ENCODE results near the gene SMOC2.

Gene SMOC2

DNA sequence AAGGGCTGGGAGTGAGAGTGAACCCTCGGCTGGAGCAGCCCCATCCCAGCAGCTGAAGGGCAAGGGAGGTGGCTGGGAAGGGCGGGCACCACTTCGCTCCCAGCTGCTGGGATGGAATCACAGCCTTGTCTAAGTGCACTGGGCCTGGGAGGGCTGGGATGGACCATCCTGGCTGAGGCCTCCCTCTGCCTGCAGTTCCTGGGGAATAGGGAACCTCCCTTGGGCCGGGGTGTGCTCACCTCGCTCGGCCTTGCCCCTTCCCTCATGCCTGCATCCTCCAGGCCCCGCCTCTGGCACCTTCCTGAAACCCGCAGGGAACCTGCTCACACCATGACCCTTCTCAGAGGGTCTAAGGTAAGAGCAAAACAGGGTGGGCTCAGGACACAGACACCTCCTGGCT, 53.7 kb downstream of the SMOC2 start:
- DNase-seq, result no peak

- DNase-seq, result no peak
These were observed 54.1 kb downstream of the SMOC2 start for GRCh38 chr6:168495133-168495532.

- DNase-seq, result no peak
These were observed 54.7 kb downstream of the SMOC2 start for GRCh38 chr6:168495636-168496035.

DNA sequence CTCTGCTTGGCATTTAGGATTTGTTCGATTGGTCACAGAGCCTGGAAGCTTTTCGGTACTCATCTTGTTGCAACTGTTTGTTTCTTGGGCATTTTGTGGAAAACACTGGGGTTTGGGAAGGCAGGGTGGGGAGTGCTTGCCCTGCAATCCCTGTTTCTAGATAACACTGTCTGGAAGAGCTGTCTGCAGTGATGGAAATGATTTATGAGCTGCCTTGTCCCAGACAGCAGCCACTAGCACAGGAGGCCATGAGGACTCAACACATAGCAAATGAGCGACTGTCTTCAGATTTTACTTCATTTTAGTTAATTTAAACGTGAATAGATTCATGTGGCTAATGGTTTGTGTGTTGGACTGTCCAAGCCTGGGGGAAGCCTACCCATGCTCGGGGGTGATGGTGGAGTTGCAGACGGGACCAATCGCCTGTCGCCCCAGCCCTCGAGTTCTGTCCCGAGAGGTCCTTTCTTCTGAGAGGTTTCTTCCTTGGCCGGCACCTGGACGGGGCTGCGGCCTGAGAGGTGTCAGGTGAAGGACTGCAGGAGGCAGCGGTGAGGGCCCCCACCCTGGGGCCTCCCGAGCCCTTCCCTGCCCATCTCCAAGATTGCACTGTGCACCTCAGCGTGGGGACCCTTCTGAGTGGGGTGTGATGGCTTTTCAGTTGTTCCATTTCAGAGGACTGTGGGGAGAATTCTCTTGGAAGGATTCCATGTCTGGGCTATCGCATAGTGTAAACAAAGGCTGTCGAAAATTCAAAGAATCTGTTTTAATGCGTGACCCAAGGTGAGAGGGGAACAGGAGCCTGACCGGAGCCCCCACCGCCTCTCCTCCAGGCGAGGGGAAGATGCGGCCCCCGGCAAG, 55.4 kb downstream of the SMOC2 start:
- no peak for DNase-seq

- DNase-seq, result no peak
These were observed 56.0 kb downstream of the SMOC2 start for GRCh38 chr6:168496997-168497331.

DNA sequence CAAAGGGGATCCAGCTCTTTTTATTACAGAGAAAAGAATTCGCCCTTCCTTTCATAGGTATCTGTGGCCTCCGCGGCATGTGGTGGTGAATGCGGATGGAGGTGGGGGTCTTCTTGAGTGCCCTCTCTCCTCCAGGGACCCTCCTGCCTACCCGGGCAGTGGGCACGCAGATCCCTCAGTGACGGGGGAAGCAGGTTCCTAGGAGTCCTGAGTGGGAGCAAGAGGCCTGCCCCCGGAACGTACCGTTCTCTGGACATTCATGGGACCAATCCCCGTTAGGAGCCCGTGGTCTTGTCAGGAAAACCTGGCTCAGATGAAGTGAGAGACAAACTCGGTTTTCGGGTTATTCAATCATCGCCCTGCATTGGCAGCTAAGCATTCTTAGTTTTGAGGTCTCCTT, 56.4 kb downstream of the SMOC2 start:
- no peak for DNase-seq

GRCh38 chr6:168498161-168498843, 57.3 kb downstream of the SMOC2 start:
- DNase-seq, result no peak

- DNase-seq, result no peak
These were observed 58.2 kb downstream of the SMOC2 start for GRCh38 chr6:168499045-168499650.

DNA sequence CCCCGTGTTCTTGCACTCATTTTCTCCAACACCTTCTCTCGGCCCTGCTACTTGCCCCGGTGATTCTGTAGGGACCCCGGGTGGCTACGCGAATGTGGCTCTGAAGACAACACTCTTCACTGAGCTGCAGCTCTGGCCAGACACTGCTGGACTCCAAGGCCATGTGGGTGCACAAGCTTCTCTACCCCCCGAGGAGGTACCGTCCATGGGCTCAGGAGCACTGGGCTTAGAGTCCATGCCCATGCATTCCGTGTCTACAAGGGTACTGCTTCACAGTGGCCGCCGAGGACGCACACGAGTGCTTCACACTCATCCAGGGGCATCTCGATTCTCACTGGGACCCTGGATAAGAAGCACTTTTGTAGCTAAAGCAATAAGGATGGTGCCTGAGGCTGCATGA, 59.5 kb downstream of the SMOC2 start:
- no peak for DNase-seq

- DNase-seq, result no peak
These were observed 60.6 kb downstream of the SMOC2 start for GRCh38 chr6:168501561-168501960.

DNA sequence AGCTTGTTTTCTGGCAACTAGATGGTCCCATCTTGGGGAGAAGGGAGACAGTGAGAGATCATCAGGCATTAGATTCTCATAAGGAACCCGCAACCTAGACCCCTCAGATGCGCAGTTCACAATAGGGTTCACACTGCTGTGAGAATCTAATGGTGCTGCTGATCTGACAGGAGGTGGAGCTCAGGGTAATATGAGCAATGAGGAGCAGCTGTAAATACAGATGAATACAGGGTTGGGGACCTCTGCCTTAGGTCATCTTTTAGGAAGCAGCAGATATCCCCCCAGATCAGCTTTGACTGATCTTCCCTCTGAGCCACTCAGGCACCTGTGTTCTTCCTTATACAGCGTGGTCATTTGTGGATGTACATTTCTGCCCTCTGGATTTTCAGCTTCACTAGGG, 63.4 kb downstream of the SMOC2 start:
- DNase-seq, result no peak

- DNase-seq, result no peak
These were observed 65.5 kb downstream of the SMOC2 start for GRCh38 chr6:168506460-168506859.

DNA sequence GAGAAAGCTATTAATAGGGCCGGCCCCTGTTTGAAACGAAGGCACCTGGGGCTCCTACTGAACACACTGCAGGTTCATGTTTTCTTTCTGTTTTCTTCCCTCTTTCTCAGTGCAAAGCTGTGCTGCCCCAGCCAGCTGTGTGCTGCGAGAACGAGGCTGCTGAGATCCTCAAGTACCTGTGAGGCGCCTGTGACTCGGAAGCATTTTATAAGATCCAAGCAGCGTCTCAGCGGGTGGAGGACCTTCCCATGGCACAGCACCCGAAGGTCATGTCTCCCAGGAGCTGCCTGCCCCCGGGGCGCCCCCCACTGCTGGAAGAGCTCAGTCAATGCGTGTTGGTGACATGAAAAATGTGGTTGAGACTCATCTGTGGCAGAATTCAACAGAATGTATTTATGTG, 66.3 kb downstream of the SMOC2 start:
- no peak for DNase-seq

- DNase-seq, result no peak
These were observed 66.7 kb downstream of the SMOC2 start for GRCh38 chr6:168507730-168508129.

- DNase-seq, result no peak
These were observed 67.9 kb downstream of the SMOC2 start for GRCh38 chr6:168508903-168509302.

- DNase-seq, result no peak
These were observed 72.8 kb downstream of the SMOC2 start for GRCh38 chr6:168513766-168514165.

DNA sequence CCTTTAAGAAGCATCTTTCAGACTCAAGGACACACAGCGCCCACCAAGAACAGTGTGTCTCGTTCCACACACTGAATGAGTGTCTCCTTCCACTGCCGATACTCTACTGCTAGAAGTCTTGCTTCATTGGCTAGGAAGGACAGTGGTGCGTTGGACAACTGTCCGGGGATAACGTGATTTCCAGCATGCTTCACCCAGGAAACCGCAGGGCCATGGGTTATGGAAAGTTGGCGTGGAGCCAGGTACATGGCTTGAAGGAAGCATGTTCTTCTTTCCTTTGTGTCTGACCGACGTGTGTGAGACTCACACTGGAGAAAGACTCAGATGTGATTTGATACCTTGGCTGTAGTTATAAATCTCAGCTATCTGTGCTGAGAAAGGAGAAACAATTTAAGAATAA, 73.2 kb downstream of the SMOC2 start:
- DNase-seq, result no peak

DNA sequence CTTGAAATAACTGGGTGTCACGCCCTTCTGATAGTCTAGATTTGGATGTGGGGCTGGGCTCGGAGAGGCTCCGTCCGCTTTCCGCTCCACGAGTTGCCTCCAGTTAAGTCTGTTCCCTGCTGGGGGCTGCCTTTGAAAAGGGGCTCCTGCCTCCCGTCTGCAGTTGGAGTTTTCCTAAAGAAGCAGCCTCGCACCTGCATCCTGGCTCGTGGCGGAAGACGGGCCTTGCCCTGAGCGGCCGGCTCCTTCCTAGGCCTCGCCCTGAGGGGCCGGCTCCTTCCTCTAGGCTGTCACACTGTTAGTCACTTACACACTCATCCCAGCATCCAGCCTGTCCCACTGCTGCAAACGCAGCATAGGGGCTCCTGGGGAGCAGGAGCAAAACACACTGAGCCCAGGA, 74.4 kb downstream of the SMOC2 start:
- no peak for DNase-seq

DNA sequence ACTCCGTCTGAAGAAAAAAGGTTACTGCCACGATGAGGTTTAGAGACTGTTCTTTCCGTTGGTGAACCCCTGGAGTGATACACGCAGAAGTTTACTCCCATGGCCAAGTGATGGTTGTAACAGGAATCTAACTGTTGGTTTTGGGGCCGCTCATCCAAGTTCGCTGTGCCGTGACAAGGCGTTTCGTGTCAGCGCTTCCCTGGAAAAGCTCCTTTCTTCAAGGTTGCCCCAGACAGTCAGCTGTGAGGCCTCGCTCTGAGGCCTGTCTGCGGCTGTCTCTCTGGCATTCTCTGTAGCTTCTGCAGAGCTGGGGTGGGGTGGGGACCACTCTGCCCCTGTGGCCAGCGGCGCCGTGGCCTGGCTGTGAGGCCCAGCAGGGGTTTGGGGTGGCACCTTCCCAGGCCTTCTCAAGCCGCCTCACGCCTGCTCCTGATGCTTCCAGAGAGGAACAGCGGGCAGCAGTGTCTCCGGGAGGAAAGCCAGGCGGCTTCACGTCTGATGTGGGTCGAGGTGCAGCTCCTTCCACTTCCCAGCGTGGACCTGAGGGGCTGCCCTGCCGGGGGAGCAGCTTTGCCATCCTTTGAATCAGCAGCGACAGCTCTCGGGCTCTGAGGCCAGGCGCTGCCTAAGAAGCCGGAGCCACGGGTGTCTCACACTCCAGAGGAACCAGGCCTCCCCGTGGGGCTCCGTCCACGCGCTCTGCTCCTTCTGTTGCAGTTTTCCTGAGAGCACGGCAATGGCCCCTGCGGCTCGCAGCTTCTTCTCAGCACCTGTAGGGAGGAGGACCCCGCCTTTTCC, 76.2 kb downstream of the SMOC2 start:
- no peak for DNase-seq

DNA sequence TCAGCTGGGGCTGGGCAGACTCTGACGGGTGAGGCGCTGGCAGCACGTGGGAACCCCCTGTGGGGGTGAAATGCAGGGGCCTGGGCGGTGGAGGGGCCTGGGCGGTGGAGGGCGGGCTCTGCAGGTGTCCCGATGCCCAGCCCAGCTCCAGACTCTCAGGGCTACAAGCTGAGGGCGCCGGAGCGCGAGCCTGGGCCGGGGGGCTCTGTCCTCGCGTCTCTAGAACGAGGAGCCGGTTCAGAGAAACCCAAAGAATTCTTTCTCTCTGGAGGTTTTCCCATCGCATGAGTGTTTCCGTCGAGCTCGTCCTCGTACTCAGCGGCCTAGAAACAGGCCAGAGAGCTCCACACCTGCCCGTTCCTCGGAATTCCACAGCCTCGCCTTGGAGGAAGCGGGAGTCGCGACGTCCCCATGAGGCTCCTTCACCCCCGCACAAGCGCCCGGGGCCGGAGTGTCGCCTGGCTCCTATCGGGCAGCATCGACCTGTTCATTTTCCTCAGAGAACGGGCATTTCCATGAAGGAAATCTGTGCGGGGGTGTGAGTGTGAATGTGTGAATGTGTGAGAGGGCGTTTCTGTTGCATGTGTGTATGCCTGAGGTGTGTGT, 76.9 kb downstream of the SMOC2 start:
- no peak for DNase-seq

DNA sequence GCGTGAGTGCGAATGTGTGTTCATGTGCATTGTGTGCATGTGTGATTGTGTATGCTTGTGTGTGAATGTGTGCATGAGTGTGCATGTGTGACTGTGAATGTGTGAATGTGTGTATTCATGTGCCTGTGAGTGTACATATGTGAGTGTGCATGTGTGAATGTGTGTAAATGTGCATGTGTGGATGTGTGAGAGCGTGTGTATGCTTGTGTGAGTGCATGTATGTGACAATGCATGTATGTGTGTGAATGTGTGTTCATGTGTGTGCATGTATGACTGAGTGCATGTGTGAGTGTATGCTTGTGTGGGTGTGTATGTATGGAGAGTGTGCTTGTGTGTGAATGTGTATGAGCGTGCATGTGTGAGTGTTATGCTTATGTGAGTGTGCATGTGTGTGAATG, 77.4 kb downstream of the SMOC2 start:
- no peak for DNase-seq

DNA sequence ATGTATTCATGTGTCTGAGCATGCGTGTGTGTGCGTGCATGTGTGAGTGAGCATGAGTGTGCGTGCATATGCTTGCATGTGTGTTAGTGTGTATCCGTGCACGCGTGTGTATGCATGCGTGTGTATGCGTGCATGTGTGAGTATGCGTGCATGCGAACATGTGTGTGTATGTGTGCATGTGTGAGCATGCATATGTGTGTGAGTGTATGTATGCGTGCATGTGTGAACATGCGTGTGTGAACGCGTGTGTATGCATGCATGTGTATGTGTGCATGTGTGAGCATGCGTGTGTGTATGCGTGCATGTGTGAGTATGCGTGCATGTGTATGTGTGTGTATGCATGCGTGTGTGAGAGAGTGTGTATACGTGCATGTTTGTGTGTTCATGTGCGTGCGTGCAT, 77.9 kb downstream of the SMOC2 start:
- no peak for DNase-seq

- DNase-seq, result no peak
These were observed 79.2 kb downstream of the SMOC2 start for GRCh38 chr6:168520233-168520632.

All from activated gamma-delta T cell treated with Interleukin-2 at 50 U/mL for 16 hours (primary cell).